Transverse colon (tissue), 4 donors: Measurements from ENCODE around the gene JAGN1. TPM values are rescaled to one million over a fixed set of nuclear protein-coding genes. Genes with fewer than 3 reads are reported as not detected.
"Not testable (repeated sequence)": the region's sequence is repeated elsewhere in the genome, so short reads cannot be mapped to it uniquely, and the experiment has no call there.

Source experiments
- DNase-seq: peaks from one replicate; pipeline ENCODE4 v3.0.0-alpha.2; 2019
- H3K27ac ChIP-seq, 4 donors: fragments of 200-600 bp; sonication (generic); 2 replicates each; pipeline ENCODE4 v1.5.1; 2016 to 2018; ENCODE audit warnings: inconsistent platforms in 4 of 4
- H3K27me3 ChIP-seq: fragments of 200-600 bp; sonication (generic); 2 replicates; pipeline ENCODE4 v1.5.1; 2017; ENCODE audit warnings: inconsistent platforms
- H3K36me3 ChIP-seq, 4 donors: fragments of 200-600 bp; sonication (generic); 2 replicates each; pipeline ENCODE4 v1.5.1; 2017 to 2019; ENCODE audit warnings: inconsistent platforms in 4 of 4
- H3K4me1 ChIP-seq, 4 donors: fragments of 200-600 bp; sonication (generic); 2 replicates each; pipeline ENCODE4 v1.5.1; 2017 to 2020; ENCODE audit warnings: inconsistent platforms in 4 of 4
- H3K4me3 ChIP-seq, 4 donors: fragments of 200-600 bp; sonication (generic); 1 replicate in 1 of 4; 2 replicates in 3 of 4; pipeline versions ENCODE4 v1.5.1 to v1.6.1; 2017 to 2019; ENCODE audit warnings: inconsistent platforms in 4 of 4
- H3K9me3 ChIP-seq, 2 donors: fragments of 200-600 bp; sonication (generic); 2 replicates each; pipeline ENCODE4 v1.5.1; 2017 to 2019; ENCODE audit warnings: inconsistent platforms in 2 of 2
- EP300 ChIP-seq: sonication (generic); formaldehyde crosslinking; IDR thresholded peaks from one replicate; pipeline ENCODE4 v1.6.1; 2017; ENCODE audit warnings: antibody characterized with exemption, low read depth
- POLR2A ChIP-seq: fragments of 450-650 bp; IDR thresholded peaks from one replicate; pipeline ENCODE4 v1.6.1; 2016; ENCODE audit warnings: antibody characterized with exemption, mild to moderate bottlenecking, moderate library complexity
- POLR2AphosphoS5 ChIP-seq, 3 donors: sonication (generic); formaldehyde crosslinking; IDR thresholded peaks; one replicate each; pipeline ENCODE4 v1.6.1; 2016; ENCODE audit warnings: antibody characterized with exemption in 3 of 3
- WGBS, 2 donors: methylation state at CpG; one replicate each; pipeline ENCODE4 v1.1.5; 2018; ENCODE audit warnings: low coverage in 1 of 2; 5-methylcytosine and 5-hydroxymethylcytosine counted together
- in situ Hi-C, 4 donors: fragments of 200-750 bp; cut with MboI; loops; one replicate each; pipeline versions ENCODE4 v1.15.0 to v1.15.1; 2017; ENCODE audit warnings: low sequenced_read_pairs in 3 of 4, low pct_ligation_motif_present in 1 of 4, low pct_unique_long_range_greater_than_20kb in 1 of 4
- intact Hi-C: fragments of 100-400 bp; cut with DNase I; formaldehyde crosslinking; loops from one replicate; pipeline ENCODE4 v1.15.1; 2023; ENCODE audit warnings: low total_unique reads
- total RNA-seq, 4 donors: library from RNA; depleted of rRNA; stranded (reverse); fragments of >200 nt; gene quantifications; one replicate each; pipeline ENCODE4 v1.1.0, GENCODE V29; 2016
- TF ChIP-seq, protein P1 (sequence below), 5 experiments: fragments of 200-600 bp in 3 of 5; fragments of 450-650 bp in 2 of 5; sonication (generic) in 3 of 5; IDR thresholded peaks; 1 replicate in 2 of 5; 2 replicates in 3 of 5; pipeline ENCODE4 v1.5.1; 2016 to 2017; ENCODE audit warnings: antibody characterized with exemption in 5 of 5, inconsistent platforms in 3 of 5, mild to moderate bottlenecking in 2 of 5, moderate library complexity in 1 of 5

Gene JAGN1
- total RNA-seq, 4 donors from 2014 or later, result 5.8 to 73.0 (median 28.5) TPM

DNA sequence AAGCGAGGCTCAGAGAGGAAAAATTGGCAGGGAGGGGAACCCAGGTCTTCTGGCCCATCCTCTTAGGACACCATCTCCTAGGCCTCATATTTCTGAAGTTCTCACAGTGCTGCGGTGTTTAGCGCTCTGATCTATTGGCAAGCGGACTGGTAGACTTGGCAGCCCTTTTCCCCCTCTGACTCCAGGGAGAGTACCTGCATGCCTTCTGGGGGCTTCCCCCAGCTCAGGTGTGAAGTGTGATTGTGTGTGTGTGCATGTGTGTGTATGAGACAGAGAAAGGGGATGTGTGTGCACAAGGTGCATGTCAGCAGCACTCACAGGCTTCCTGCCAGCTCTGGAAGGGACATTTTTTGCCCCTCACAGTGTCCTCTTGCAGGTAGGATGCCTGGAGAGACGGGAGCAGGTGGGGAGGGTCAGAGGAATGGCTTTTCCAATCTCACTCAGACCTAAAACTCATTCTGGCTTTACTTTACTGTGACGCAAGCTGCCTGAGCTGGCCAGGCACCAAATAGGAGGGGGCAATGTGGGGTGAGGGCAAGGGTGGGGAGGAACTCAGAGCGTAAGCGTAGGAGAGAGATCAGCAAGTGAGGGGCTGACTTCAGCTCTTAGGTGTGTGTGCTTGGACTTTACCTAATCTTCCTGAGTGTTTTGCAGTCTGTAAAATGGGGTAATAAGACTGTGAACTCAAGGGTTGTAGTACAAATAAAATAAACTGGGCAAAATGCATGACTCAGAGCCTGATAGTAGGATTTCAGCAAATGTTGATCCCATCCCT lies 8.2 kb downstream of the JAGN1 start:
- H3K36me3 ChIP-seq, result no peaks in the 10 kb centered on the region
- DNase-seq, result peak; percentile 60
- peak in 1 of 3 donors; percentile 46 for TF ChIP-seq POLR2AphosphoS5 (IDR thresholded peaks at IDR 0.05)
- TF ChIP-seq EP300, result no peak
- peaks cover 8 to 66% (median 51%) of the 10 kb centered on the region in 4 donors for H3K4me1 ChIP-seq
- intact Hi-C loops, result no loop called here
- in situ Hi-C loops, result no loop called here
- no peaks in the 10 kb centered on the region for H3K27me3 ChIP-seq
- peak overlapping the region; percentile 86 to 94 (median 90) for H3K27ac ChIP-seq
- 21 to 53% methylated on average over 4 to 8 of the region's 8 CpGs for WGBS, 2 donors
- H3K4me3 ChIP-seq, result peak overlapping the region in 1 of 4 donors; percentile 9
- H3K9me3 ChIP-seq, result no peaks in the 10 kb centered on the region

DNA sequence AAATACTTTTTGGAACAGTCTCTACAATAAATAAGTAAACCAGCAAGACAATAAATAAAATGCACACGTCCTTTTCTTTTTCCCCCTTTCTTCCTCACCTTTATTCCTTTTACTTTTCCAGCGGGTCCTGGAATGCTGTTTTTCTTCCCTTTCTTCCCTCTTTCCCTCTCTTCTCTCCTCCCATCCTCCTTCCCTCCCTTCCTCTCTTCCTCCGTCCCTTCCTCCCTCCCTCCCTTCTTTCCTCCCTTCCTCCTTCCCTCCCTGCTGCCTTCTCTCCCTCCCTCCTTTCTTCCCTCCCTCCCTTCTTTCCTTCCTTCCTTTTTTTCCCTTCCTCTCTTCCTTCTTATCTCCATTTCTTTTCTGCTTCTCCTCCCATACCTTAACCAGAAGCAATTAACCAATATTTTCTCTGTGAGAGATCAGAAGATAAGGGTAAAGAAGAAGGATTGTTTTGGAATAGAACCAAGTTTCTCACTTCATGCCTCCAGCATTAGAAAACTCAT lies 8.9 kb downstream of the JAGN1 start:
- Histone ChIP-seq H3K9me3 (no peaks in the 10 kb centered on the region), H3K4me1 (peaks cover 8 to 65% (median 47%) of the 10 kb centered on the region in 4 donors), H3K4me3 (no peak overlapping the region), H3K27me3 (no peaks in the 10 kb centered on the region), H3K27ac (peak overlapping the region; percentile 86 to 94 (median 90)), H3K36me3 (no peaks in the 10 kb centered on the region)
- TF ChIP-seq POLR2AphosphoS5 (IDR thresholded peaks at IDR 0.05), result no peak
- TF ChIP-seq, protein P1, sequence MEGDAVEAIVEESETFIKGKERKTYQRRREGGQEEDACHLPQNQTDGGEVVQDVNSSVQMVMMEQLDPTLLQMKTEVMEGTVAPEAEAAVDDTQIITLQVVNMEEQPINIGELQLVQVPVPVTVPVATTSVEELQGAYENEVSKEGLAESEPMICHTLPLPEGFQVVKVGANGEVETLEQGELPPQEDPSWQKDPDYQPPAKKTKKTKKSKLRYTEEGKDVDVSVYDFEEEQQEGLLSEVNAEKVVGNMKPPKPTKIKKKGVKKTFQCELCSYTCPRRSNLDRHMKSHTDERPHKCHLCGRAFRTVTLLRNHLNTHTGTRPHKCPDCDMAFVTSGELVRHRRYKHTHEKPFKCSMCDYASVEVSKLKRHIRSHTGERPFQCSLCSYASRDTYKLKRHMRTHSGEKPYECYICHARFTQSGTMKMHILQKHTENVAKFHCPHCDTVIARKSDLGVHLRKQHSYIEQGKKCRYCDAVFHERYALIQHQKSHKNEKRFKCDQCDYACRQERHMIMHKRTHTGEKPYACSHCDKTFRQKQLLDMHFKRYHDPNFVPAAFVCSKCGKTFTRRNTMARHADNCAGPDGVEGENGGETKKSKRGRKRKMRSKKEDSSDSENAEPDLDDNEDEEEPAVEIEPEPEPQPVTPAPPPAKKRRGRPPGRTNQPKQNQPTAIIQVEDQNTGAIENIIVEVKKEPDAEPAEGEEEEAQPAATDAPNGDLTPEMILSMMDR (IDR thresholded peaks at IDR 0.05), result no peak
- TF ChIP-seq POLR2A, result no peak
- TF ChIP-seq EP300, result no peak
- WGBS, 2 donors, result 35 to 37% methylated on average over 3 of the region's 3 CpGs
- no peak for DNase-seq
- in situ Hi-C loops, result no loop called here
- intact Hi-C loops, result no loop called here

DNA sequence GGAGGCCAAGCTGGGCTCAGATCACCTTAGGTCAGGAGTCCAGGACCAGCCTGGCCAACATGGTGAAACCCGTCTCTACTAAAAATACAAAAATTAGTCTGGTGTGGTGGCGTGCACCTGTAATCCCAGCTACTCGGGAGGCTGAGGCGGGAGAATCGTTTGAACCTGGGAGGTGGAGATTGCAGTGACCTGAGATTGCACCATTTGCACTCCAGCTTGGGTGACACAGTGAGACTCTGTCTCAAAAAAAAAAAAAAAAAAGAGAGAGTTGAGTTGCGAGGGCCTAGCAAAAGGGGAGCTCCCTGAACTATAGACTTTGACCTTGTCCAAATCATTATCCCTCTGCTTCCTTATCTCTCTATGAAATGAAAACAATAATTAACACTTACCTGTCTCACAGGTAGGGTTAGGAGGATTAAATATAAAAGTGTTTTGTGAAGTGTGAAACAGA lies 10.6 kb downstream of the JAGN1 start:
- H3K4me3 ChIP-seq, intact Hi-C loops, in situ Hi-C loops, H3K9me3 ChIP-seq, H3K36me3 ChIP-seq, H3K27me3 ChIP-seq: not testable (repeated sequence)
- DNase-seq, result peak; percentile 60
- TF ChIP-seq EP300 (peak; percentile 12), POLR2AphosphoS5 (IDR thresholded peaks at IDR 0.05) (peak in 2 of 3 donors; percentile 40 to 50)
- peaks cover 8 to 56% (median 45%) of the 10 kb centered on the region in 4 donors for H3K4me1 ChIP-seq
- peak overlapping the region; percentile 86 to 94 (median 90) for H3K27ac ChIP-seq
- WGBS, 2 donors, result 62 to 80% methylated on average over 1 to 6 of the region's 6 CpGs

- H3K4me1 ChIP-seq, result peaks cover 8 to 48% (median 41%) of the 10 kb centered on the region in 4 donors
- in situ Hi-C loops (no loop called here), intact Hi-C loops (no loop called here)
- H3K36me3 ChIP-seq, result peaks cover 0 to 4% (median 0%) of the 10 kb centered on the region in 4 donors
- TF ChIP-seq POLR2A (no peak), EP300 (no peak), POLR2AphosphoS5 (IDR thresholded peaks at IDR 0.05) (no peak)
- TF ChIP-seq, protein P1 (IDR thresholded peaks at IDR 0.05), result no peak
- 63% methylated on average over 5 of the region's 5 CpGs; no CpG with 5 or more reads in 1 of the 2 donors for WGBS, 2 donors
- no peak for DNase-seq
- H3K27me3 ChIP-seq, result no peaks in the 10 kb centered on the region
- H3K4me3 ChIP-seq, result peak overlapping the region in 1 of 4 donors; percentile 55
- no peaks in the 10 kb centered on the region for H3K9me3 ChIP-seq
- H3K27ac ChIP-seq, result peak overlapping the region; percentile 79 to 94 (median 86)
These were observed 11.6 kb downstream of the JAGN1 start for GRCh38 chr3:9901967-9902366.
